ENCODE data around the gene DNAJB9. TPM values are rescaled to one million over a fixed set of nuclear protein-coding genes. Genes with fewer than 3 reads are reported as not detected.

Gene DNAJB9
- total and polyA plus RNA-seq, 2 experiments from 2014 or later, result 64.2 to 94.0 TPM

GRCh38 chr7:108570146-108570755 is 577 bp downstream of the DNAJB9 start:
- H2AFZ ChIP-seq, result peak overlapping the region; percentile 41
- peak; percentile 73 for DNase-seq (ENCODE audit: low spot score)
- no peaks in the 10 kb centered on the region for H3K9me2 ChIP-seq (replicated peaks; ENCODE audit: insufficient read depth)
- TF ChIP-seq EZH2phosphoT487 (IDR thresholded peaks at IDR 0.05; ENCODE audit: low read depth, severe bottlenecking, unreplicated experiment) (no peak), CTCF (IDR thresholded peaks at IDR 0.05; ENCODE audit: poor library complexity) (no peak), EZH2 (IDR thresholded peaks at IDR 0.05; ENCODE audit: borderline replicate concordance) (no peak)
- H3K4me3 ChIP-seq, result peak overlapping the region; percentile 33
- H3K4me1 ChIP-seq (ENCODE audit: insufficient read depth), result peaks cover 17% of the 10 kb centered on the region
- under 1% methylated on average over 36 of the region's 36 CpGs for WGBS (ENCODE audit: low lambda C conversion rate, missing lambda C conversion rate)
- no peaks in the 10 kb centered on the region for H4K20me1 ChIP-seq (ENCODE audit: insufficient read depth, poor library complexity, severe bottlenecking)
- H3K27ac ChIP-seq, result peak overlapping the region; percentile 89
- H3K36me3 ChIP-seq (replicated peaks; ENCODE audit: insufficient read depth, low read depth), result no peaks in the 10 kb centered on the region
- H3K9me3 ChIP-seq (ENCODE audit: low read depth), result no peaks in the 10 kb centered on the region
- no peaks in the 10 kb centered on the region for H3K27me3 ChIP-seq
- H3K79me2 ChIP-seq, result peaks cover 82% of the 10 kb centered on the region
- peak overlapping the region; percentile 80 for H3K4me2 ChIP-seq

GRCh38 chr7:108572480-108572879 is 2.8 kb downstream of the DNAJB9 start:
- H3K4me1 ChIP-seq (ENCODE audit: insufficient read depth), result peaks cover 17% of the 10 kb centered on the region
- H4K20me1 ChIP-seq (ENCODE audit: insufficient read depth, poor library complexity, severe bottlenecking), result no peaks in the 10 kb centered on the region
- H3K27ac ChIP-seq, result no peak overlapping the region
- H3K27me3 ChIP-seq, result no peaks in the 10 kb centered on the region
- peak overlapping the region; percentile 80 for H3K4me2 ChIP-seq
- no peaks in the 10 kb centered on the region for H3K9me2 ChIP-seq (replicated peaks; ENCODE audit: insufficient read depth)
- no peaks in the 10 kb centered on the region for H3K9me3 ChIP-seq (ENCODE audit: low read depth)
- no peaks in the 10 kb centered on the region for H3K36me3 ChIP-seq (replicated peaks; ENCODE audit: insufficient read depth, low read depth)
- 94% methylated on average over 2 of the region's 2 CpGs for WGBS (ENCODE audit: low lambda C conversion rate, missing lambda C conversion rate)
- DNase-seq (ENCODE audit: low spot score), result no peak
- H2AFZ ChIP-seq, result no peak overlapping the region
- no peak for TF ChIP-seq CTCF (IDR thresholded peaks at IDR 0.05; ENCODE audit: poor library complexity)
- no peak for TF ChIP-seq EZH2 (IDR thresholded peaks at IDR 0.05; ENCODE audit: borderline replicate concordance)
- no peak for TF ChIP-seq EZH2phosphoT487 (IDR thresholded peaks at IDR 0.05; ENCODE audit: low read depth, severe bottlenecking, unreplicated experiment)
- H3K4me3 ChIP-seq, result no peak overlapping the region
- peaks cover 61% of the 10 kb centered on the region for H3K79me2 ChIP-seq

GRCh38 chr7:108575156-108575555 is 5.5 kb downstream of the DNAJB9 start:
- WGBS (ENCODE audit: low lambda C conversion rate, missing lambda C conversion rate), result 81% methylated on average over 2 of the region's 2 CpGs
- no peak overlapping the region for H3K27ac ChIP-seq

More at GRCh38 chr7:108575156-108575555, 5.5 kb downstream of the DNAJB9 start:
- Histone ChIP-seq H3K9me2 (replicated peaks; ENCODE audit: insufficient read depth) (no peaks in the 10 kb centered on the region), H3K4me3 (no peak overlapping the region), H4K20me1 (ENCODE audit: insufficient read depth, poor library complexity, severe bottlenecking) (no peaks in the 10 kb centered on the region), H3K27me3 (no peaks in the 10 kb centered on the region), H2AFZ (no peak overlapping the region), H3K79me2 (peaks cover 46% of the 10 kb centered on the region), H3K4me1 (ENCODE audit: insufficient read depth) (peaks cover 8% of the 10 kb centered on the region), H3K9me3 (ENCODE audit: low read depth) (no peaks in the 10 kb centered on the region), H3K36me3 (replicated peaks; ENCODE audit: insufficient read depth, low read depth) (no peaks in the 10 kb centered on the region), H3K4me2 (no peak overlapping the region)
- TF ChIP-seq EZH2 (IDR thresholded peaks at IDR 0.05; ENCODE audit: borderline replicate concordance), result no peak
- no peak for TF ChIP-seq EZH2phosphoT487 (IDR thresholded peaks at IDR 0.05; ENCODE audit: low read depth, severe bottlenecking, unreplicated experiment)
- TF ChIP-seq CTCF (IDR thresholded peaks at IDR 0.05; ENCODE audit: poor library complexity), result no peak
- no peak for DNase-seq (ENCODE audit: low spot score)

Measured in hepatocyte (in vitro differentiated cells).